ENCODE data around the gene PMM2. TPM values are rescaled to one million over a fixed set of nuclear protein-coding genes. Genes with fewer than 3 reads are reported as not detected.
A peak's percentile ranks its signal among the peaks of the same experiment; 100 is the strongest.

Gene PMM2
- total RNA-seq, 1 donor from 2014 or later, result 26.5 TPM

- Mint-ChIP-seq H3K36me3 (ENCODE audit: insufficient read depth) (peaks cover 29% of the 10 kb centered on the region), H3K4me1 (ENCODE audit: low read depth) (no peaks in the 10 kb centered on the region), H3K9me3 (ENCODE audit: low read depth) (no peaks in the 10 kb centered on the region), H3K4me3 (ENCODE audit: low read depth) (no peak overlapping the region), H3K27me3 (no peaks in the 10 kb centered on the region), H3K27ac (peak overlapping the region; percentile 53)
- no peak for DNase-seq (ENCODE audit: low spot score, unreplicated experiment)
- TF ChIP-seq CTCF (IDR thresholded peaks at IDR 0.05; ENCODE audit: unreplicated experiment), result no peak
Measured at GRCh38 chr16:8893976-8894690, 96.5 kb downstream of the PMM2 start.

- Mint-ChIP-seq H3K27ac (peak overlapping the region; percentile 53), H3K4me1 (ENCODE audit: low read depth) (no peaks in the 10 kb centered on the region), H3K27me3 (no peaks in the 10 kb centered on the region), H3K9me3 (ENCODE audit: low read depth) (no peaks in the 10 kb centered on the region), H3K36me3 (ENCODE audit: insufficient read depth) (peaks cover 29% of the 10 kb centered on the region), H3K4me3 (ENCODE audit: low read depth) (no peak overlapping the region)
- no peak for TF ChIP-seq CTCF (IDR thresholded peaks at IDR 0.05; ENCODE audit: unreplicated experiment)
- DNase-seq (ENCODE audit: low spot score, unreplicated experiment), result no peak
Measured at GRCh38 chr16:8894736-8895334, 97.2 kb downstream of the PMM2 start.

DNA sequence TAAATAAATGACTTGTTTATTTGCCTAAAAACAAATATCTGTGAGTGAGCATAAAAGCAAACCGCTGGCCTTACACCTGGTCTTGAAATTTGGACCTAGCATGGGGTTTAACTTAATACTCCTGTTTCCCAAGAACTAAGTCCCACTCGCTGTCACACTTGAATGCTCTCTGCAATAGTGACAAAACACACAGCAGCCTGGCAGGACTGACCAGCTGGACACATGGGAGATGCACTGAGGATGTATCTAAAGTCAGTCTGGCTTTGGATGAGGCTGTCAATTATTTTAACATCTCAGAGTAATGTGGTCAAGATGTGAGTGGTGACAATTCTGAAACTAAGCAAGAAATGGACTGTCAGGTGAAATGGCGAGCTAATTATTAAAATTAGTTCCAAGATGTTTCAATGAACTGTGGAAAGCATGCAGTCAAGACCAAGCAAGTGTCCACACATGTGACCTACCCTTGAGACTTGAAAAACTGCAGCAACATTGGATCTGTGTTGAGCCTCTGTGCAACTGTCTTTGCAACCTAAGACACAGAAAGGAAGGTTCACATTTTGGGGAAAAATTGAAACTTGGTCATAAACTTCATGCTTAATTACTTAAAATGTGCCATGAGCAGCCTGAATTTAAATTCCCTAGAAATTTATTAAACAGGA lies 101.2 kb downstream of the PMM2 start:
- Mint-ChIP-seq H3K4me1 (ENCODE audit: low read depth) (no peaks in the 10 kb centered on the region), H3K27ac (no peak overlapping the region), H3K4me3 (ENCODE audit: low read depth) (no peak overlapping the region), H3K9me3 (ENCODE audit: low read depth) (no peaks in the 10 kb centered on the region), H3K27me3 (no peaks in the 10 kb centered on the region), H3K36me3 (ENCODE audit: insufficient read depth) (peaks cover 33% of the 10 kb centered on the region)
- no peak for TF ChIP-seq CTCF (IDR thresholded peaks at IDR 0.05; ENCODE audit: unreplicated experiment)
- no peak for DNase-seq (ENCODE audit: low spot score, unreplicated experiment)

Other genes with a start within 250 kb of the PMM2 start
- 1.8 TPM in 2 replicates for gene TMEM114, start 207.3 kb upstream of the PMM2 start, total RNA-seq
- 55.4 and 56.5 TPM in 2 replicates for gene METTL22, start 176.1 kb upstream of the PMM2 start, total RNA-seq
- gene ABAT, start 123.2 kb upstream of the PMM2 start, total RNA-seq, result 24.7 and 26.7 TPM in 2 replicates
- 10.8 and 11.1 TPM in 2 replicates for gene TMEM186, start 200 bp upstream of the PMM2 start, total RNA-seq
- gene CARHSP1, start 71.2 kb downstream of the PMM2 start, total RNA-seq, result 117 and 122 TPM in 2 replicates
- gene LITAFD, start 84.5 kb downstream of the PMM2 start, total RNA-seq, result not detected in 2 replicates
- gene USP7, start 166.1 kb downstream of the PMM2 start, total RNA-seq, result 159 and 171 TPM in 2 replicates